PC-3 (cell line): ENCODE data around the gene RNF149. TPM values are rescaled to one million over a fixed set of nuclear protein-coding genes. Genes with fewer than 3 reads are reported as not detected.

Experiments
- ATAC-seq: fragments of 200-7000 bp; cut with Tn5 transposase; 2 replicates; pipeline ENCODE4 v1.9.1; 2020; ENCODE audit warnings: mild to moderate bottlenecking, moderate library complexity
- BruUV-seq: library from RNA; stranded (reverse); fragments of 400-500 nt; replicated peaks from 2 replicates; lab custom pipeline; 2021; lab: Mats Ljungman, UMichigan
- CTCF ChIA-PET: fragments of 300-600 bp; sonication (Branson Sonifier 250); formaldehyde crosslinking; loops from one replicate; lab custom pipeline; 2022; ENCODE audit warnings: antibody characterized with exemption; lab: Charles Lee
- POLR2A ChIA-PET: fragments of 300-600 bp; sonication (Branson Sonifier 250); formaldehyde crosslinking; loops from one replicate; lab custom pipeline; 2022; ENCODE audit warnings: antibody characterized with exemption; ENCODE audit not compliant: unreplicated experiment; lab: Charles Lee
- DNase-seq: peaks from one replicate; pipeline ENCODE4 v3.0.0-alpha.2; 2015
- H2AFZ ChIP-seq: fragments of 300-600 bp; sonication (generic); 2 replicates; pipeline ENCODE4 v1.6.0; 2016; ENCODE audit warnings: antibody characterized with exemption, low read length
- H3F3A ChIP-seq: fragments of 300-600 bp; sonication (generic); one replicate; pipeline ENCODE4 v1.6.0; 2017; ENCODE audit warnings: antibody characterized with exemption, low read length, control low read depth, mild to moderate bottlenecking; ENCODE audit not compliant: unreplicated experiment
- H3K27ac ChIP-seq: fragments of 300-600 bp; sonication (generic); 2 replicates; pipeline ENCODE4 v1.5.1; 2016; ENCODE audit warnings: mild to moderate bottlenecking, low read length
- H3K27me3 ChIP-seq: fragments of 300-600 bp; sonication (generic); 2 replicates; pipeline ENCODE4 v1.6.1; 2016; ENCODE audit warnings: low read length, mixed read lengths
- H3K36me3 ChIP-seq: fragments of 300-600 bp; sonication (generic); 2 replicates; pipeline ENCODE4 v1.6.1; 2016; ENCODE audit warnings: low read depth, mixed run types, low read length, mixed read lengths
- H3K4me1 ChIP-seq: fragments of 300-600 bp; sonication (generic); 2 replicates; pipeline ENCODE4 v1.5.1; 2016; ENCODE audit warnings: low read length; ENCODE audit not compliant: insufficient read depth
- H3K4me2 ChIP-seq: fragments of 300-600 bp; sonication (generic); 2 replicates; pipeline ENCODE4 v1.6.0; 2016; ENCODE audit warnings: low read length
- H3K4me3 ChIP-seq: fragments of 300-600 bp; sonication (generic); 2 replicates; pipeline ENCODE4 v1.5.1; 2016; ENCODE audit warnings: mild to moderate bottlenecking, low read length, mixed read lengths
- H3K79me2 ChIP-seq: fragments of 300-600 bp; sonication (generic); 2 replicates; pipeline ENCODE4 v1.6.1; 2017; ENCODE audit warnings: low read length, mixed read lengths
- H3K9ac ChIP-seq: fragments of 300-600 bp; sonication (generic); 2 replicates; pipeline ENCODE4 v1.6.0; 2016; ENCODE audit warnings: mild to moderate bottlenecking, low read length
- H3K9me2 ChIP-seq: fragments of 300-600 bp; sonication (generic); replicated peaks from 2 replicates; pipeline ENCODE4 v1.6.1; 2016; ENCODE audit warnings: mixed run types, low read length, mixed read lengths
- H3K9me3 ChIP-seq: fragments of 300-600 bp; sonication (generic); 2 replicates; pipeline ENCODE4 v1.6.1; 2016; ENCODE audit warnings: low read length, mixed read lengths
- H4K20me1 ChIP-seq: fragments of 300-600 bp; sonication (generic); 2 replicates; pipeline ENCODE4 v1.6.1; 2016; ENCODE audit warnings: low read length, mixed read lengths
- EZH2 ChIP-seq: fragments of 300-600 bp; sonication (generic); IDR thresholded peaks from one replicate; pipeline ENCODE4 v1.6.1; 2017; ENCODE audit warnings: antibody characterized with exemption, mild to moderate bottlenecking, low read length; ENCODE audit not compliant: unreplicated experiment
- EZH2phosphoT487 ChIP-seq: fragments of 300-600 bp; sonication (generic); IDR thresholded peaks from 2 replicates; pipeline ENCODE4 v1.6.1; 2018; ENCODE audit warnings: mild to moderate bottlenecking, antibody characterized with exemption, low read length, borderline replicate concordance
- intact Hi-C: fragments of 100-400 bp; cut with micrococcal nuclease; formaldehyde crosslinking; loops from 2 replicates; pipeline ENCODE4 v1.9.0; 2023
- total RNA-seq: library from RNA; depleted of rRNA; stranded (reverse); fragments of >200 nt; gene quantifications from 2 replicates; pipeline ENCODE4 v1.2.3, GENCODE V29; 2014
- TF ChIP-seq, protein P1 (sequence below): fragments of 300-600 bp; sonication (generic); conservative IDR thresholded peaks from 2 replicates; pipeline ENCODE4 v1.5.1; 2017; ENCODE audit warnings: antibody characterized with exemption, low read depth, mild to moderate bottlenecking, low read length

The RNF149 gene
- total RNA-seq, 1 experiment from 2014 or later = 47.3 TPM

DNA sequence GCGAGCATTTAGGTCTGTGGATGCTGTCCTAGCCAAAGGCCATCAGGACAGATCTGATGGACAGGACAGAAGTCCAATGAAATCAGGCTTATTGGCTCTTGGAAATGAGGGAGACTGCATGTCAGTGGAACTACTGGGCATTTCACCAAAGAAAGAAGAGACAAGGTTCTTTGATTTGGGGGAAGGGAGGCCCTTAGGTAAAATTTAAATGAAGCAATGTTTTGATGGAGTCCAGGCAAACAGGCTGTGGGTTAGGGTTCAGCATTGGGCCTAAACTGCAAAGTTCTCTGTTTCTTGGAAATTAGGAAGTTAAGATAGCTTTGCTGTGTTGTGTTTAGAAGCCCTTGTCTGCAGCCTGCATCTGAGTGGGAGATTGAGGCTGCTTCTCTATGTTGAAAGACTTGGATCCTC lies 31.6 kb upstream of the RNF149 start:
- TF ChIP-seq EZH2 (no peak), EZH2phosphoT487 (no peak)
- TF ChIP-seq, protein P1, sequence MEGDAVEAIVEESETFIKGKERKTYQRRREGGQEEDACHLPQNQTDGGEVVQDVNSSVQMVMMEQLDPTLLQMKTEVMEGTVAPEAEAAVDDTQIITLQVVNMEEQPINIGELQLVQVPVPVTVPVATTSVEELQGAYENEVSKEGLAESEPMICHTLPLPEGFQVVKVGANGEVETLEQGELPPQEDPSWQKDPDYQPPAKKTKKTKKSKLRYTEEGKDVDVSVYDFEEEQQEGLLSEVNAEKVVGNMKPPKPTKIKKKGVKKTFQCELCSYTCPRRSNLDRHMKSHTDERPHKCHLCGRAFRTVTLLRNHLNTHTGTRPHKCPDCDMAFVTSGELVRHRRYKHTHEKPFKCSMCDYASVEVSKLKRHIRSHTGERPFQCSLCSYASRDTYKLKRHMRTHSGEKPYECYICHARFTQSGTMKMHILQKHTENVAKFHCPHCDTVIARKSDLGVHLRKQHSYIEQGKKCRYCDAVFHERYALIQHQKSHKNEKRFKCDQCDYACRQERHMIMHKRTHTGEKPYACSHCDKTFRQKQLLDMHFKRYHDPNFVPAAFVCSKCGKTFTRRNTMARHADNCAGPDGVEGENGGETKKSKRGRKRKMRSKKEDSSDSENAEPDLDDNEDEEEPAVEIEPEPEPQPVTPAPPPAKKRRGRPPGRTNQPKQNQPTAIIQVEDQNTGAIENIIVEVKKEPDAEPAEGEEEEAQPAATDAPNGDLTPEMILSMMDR = no peak
- Histone ChIP-seq H3K4me2 (0 out of 2 replicates have a peak overlapping the region, but pooled peaks have one; percentile 2), H3K79me2 (no peaks in the 10 kb centered on the region), H2AFZ (0 out of 2 replicates have a peak overlapping the region, but pooled peaks have one; percentile 3), H3K9me3 (no peaks in the 10 kb centered on the region), H3K4me1 (peaks cover 42% of the 10 kb centered on the region), H4K20me1 (no peaks in the 10 kb centered on the region), H3K9ac (no peak overlapping the region), H3K4me3 (no peak overlapping the region), H3K36me3 (no peaks in the 10 kb centered on the region), H3K27ac (no peak overlapping the region), H3K27me3 (no peaks in the 10 kb centered on the region), H3F3A (no peaks in the 10 kb centered on the region), H3K9me2 (no peaks in the 10 kb centered on the region)
- ChIA-PET POLR2A (no interaction called here), CTCF (no interaction called here)
- ATAC-seq (no peak), DNase-seq (peak; percentile 46)
- BruUV-seq = no TSS peak
- intact Hi-C loops = loop anchor here (5.0 kb wide), 2 partner anchors 357 to 492 kb away; partner anchors contain the start of gene MAP4K4

DNA sequence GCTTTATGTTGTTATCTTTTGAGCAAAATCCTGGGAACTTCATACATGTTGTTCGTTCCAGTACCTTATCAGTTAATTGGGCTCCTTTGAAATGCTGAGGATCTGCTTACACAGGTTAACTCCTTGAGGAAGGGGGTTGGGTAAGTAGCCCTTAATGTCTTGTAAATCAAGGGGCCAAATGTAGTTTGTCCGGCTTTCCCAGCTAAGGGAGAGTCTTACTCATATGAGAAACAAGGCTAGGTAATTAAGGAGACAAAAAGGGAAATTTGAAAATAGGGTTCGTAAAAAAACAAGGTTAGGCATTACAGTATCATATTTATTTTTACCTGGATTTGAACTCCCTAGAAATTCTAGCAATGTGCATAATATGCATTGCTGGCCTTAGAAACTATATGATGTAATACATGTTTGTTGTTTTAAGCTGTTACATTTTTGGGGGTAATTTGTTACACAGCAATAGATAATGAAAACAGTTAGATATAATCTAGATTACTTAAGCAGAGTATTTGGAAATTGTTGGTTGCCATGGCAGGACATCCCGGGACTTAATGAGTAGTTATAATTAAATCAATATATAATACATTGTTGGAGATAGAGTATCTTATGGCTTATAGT lies 30.9 kb upstream of the RNF149 start:
- H3K9ac ChIP-seq = no peak overlapping the region
- H3K4me2 ChIP-seq = no peak overlapping the region
- BruUV-seq = no TSS peak
- no peaks in the 10 kb centered on the region for H3K79me2 ChIP-seq
- ATAC-seq (no peak), DNase-seq (peak; percentile 22)
- no peaks in the 10 kb centered on the region for H3F3A ChIP-seq
- H3K27ac ChIP-seq = no peak overlapping the region
- no peaks in the 10 kb centered on the region for H3K9me3 ChIP-seq
- POLR2A ChIA-PET = no interaction called here
- no peaks in the 10 kb centered on the region for H3K36me3 ChIP-seq
- TF ChIP-seq EZH2phosphoT487 (no peak), EZH2 (no peak)
- TF ChIP-seq, protein P1 = no peak
- H3K4me1 ChIP-seq = peaks cover 42% of the 10 kb centered on the region
- H4K20me1 ChIP-seq = no peaks in the 10 kb centered on the region
- H2AFZ ChIP-seq = no peak overlapping the region
- H3K9me2 ChIP-seq = no peaks in the 10 kb centered on the region
- no peaks in the 10 kb centered on the region for H3K27me3 ChIP-seq
- CTCF ChIA-PET = no interaction called here
- intact Hi-C loops = no loop called here
- no peak overlapping the region for H3K4me3 ChIP-seq

GRCh38 chr2:101337877-101338276 lies 29.4 kb upstream of the RNF149 start:
- Histone ChIP-seq H3K4me1 (peaks cover 42% of the 10 kb centered on the region), H3K9ac (no peak overlapping the region), H4K20me1 (no peaks in the 10 kb centered on the region), H3K36me3 (no peaks in the 10 kb centered on the region), H3K4me2 (peak overlapping the region; percentile 49), H2AFZ (peak overlapping the region; percentile 54), H3K4me3 (no peak overlapping the region), H3K79me2 (no peaks in the 10 kb centered on the region), H3K27me3 (no peaks in the 10 kb centered on the region), H3K27ac (peak overlapping the region; percentile 17; the same call in 1 of the 2 replicates), H3K9me3 (no peaks in the 10 kb centered on the region), H3F3A (no peaks in the 10 kb centered on the region), H3K9me2 (no peaks in the 10 kb centered on the region)
- ChIA-PET POLR2A (interaction anchor here (0.6 kb wide), 1 partner anchor 98 kb away, joined by 16 read pairs; no protein-coding TSS in a partner anchor), CTCF (no interaction called here)
- ATAC-seq = peak; percentile 51; the same call in 1 of the 2 replicates
- intact Hi-C loops = no loop called here
- DNase-seq = peak; percentile 62
- no peak for TF ChIP-seq EZH2phosphoT487
- no peak for TF ChIP-seq EZH2
- TF ChIP-seq, protein P1 = no peak
- BruUV-seq = no TSS peak
